ENCODE data around the gene DUOX2.

GRCh38 chr15:45116006-45116481 is 2.1 kb upstream of the DUOX2 start:
- TF ChIP-seq CTCF (IDR thresholded peaks at IDR 0.05): no peak
- no peak for TF ChIP-seq POLR2A (IDR thresholded peaks at IDR 0.05; ENCODE audit: low read depth)
- TF ChIP-seq POLR2AphosphoS5 (IDR thresholded peaks at IDR 0.05): no peak
- TF ChIP-seq EP300 (IDR thresholded peaks at IDR 0.05): no peak

All from esophagus muscularis mucosa (tissue), 4 donors.